Stomach (tissue), 4 donors: ENCODE data around the gene DNAH1.

Experiments
- POLR2A ChIP-seq, 4 donors: fragments of 450-650 bp; IDR thresholded peaks; one replicate each; pipeline ENCODE4 v1.6.1; 2016; ENCODE audit warnings: antibody characterized with exemption in 4 of 4, control low read depth in 2 of 4, mild to moderate bottlenecking in 1 of 4, moderate library complexity in 1 of 4
- TF ChIP-seq, protein P1 (sequence below), 7 experiments: fragments of 450-650 bp in 4 of 7; fragments of 200-600 bp in 3 of 7; sonication (generic) in 3 of 7; IDR thresholded peaks; one replicate each; pipeline ENCODE4 v1.5.1; 2016 to 2019; ENCODE audit warnings: antibody characterized with exemption in 7 of 7, control low read depth in 2 of 7, mild to moderate bottlenecking in 1 of 7

DNA sequence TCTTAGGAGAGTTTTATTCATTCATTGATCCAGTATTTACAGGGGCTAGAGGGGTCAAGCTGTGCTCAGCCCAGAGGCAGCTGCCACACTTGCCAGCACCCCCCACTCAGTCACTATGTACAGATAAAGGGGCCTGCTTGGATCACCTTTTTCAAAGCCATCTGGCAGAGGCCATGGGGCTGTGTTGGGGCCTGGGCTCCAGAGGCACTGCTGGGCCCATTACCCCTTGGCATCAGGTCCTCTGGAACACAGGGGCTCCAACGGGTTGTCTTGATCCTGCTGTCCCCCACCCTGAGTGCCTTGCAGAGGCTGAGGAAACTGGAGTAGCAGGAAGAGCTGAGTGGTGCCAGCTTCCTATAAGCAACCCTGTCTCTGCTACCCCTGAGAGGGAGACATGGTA lies 84.9 kb downstream of the DNAH1 start:
- TF ChIP-seq POLR2A (IDR thresholded peaks at IDR 0.05): no peak
- TF ChIP-seq, protein P1, sequence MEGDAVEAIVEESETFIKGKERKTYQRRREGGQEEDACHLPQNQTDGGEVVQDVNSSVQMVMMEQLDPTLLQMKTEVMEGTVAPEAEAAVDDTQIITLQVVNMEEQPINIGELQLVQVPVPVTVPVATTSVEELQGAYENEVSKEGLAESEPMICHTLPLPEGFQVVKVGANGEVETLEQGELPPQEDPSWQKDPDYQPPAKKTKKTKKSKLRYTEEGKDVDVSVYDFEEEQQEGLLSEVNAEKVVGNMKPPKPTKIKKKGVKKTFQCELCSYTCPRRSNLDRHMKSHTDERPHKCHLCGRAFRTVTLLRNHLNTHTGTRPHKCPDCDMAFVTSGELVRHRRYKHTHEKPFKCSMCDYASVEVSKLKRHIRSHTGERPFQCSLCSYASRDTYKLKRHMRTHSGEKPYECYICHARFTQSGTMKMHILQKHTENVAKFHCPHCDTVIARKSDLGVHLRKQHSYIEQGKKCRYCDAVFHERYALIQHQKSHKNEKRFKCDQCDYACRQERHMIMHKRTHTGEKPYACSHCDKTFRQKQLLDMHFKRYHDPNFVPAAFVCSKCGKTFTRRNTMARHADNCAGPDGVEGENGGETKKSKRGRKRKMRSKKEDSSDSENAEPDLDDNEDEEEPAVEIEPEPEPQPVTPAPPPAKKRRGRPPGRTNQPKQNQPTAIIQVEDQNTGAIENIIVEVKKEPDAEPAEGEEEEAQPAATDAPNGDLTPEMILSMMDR (IDR thresholded peaks at IDR 0.05): no peak
